ENCODE measurements around the gene POLRMT. TPM values are rescaled to one million over a fixed set of nuclear protein-coding genes. Genes with fewer than 3 reads are reported as not detected.

Gene POLRMT
- total RNA-seq, 1 donor from 2014 or later = 29.0 TPM

DNA sequence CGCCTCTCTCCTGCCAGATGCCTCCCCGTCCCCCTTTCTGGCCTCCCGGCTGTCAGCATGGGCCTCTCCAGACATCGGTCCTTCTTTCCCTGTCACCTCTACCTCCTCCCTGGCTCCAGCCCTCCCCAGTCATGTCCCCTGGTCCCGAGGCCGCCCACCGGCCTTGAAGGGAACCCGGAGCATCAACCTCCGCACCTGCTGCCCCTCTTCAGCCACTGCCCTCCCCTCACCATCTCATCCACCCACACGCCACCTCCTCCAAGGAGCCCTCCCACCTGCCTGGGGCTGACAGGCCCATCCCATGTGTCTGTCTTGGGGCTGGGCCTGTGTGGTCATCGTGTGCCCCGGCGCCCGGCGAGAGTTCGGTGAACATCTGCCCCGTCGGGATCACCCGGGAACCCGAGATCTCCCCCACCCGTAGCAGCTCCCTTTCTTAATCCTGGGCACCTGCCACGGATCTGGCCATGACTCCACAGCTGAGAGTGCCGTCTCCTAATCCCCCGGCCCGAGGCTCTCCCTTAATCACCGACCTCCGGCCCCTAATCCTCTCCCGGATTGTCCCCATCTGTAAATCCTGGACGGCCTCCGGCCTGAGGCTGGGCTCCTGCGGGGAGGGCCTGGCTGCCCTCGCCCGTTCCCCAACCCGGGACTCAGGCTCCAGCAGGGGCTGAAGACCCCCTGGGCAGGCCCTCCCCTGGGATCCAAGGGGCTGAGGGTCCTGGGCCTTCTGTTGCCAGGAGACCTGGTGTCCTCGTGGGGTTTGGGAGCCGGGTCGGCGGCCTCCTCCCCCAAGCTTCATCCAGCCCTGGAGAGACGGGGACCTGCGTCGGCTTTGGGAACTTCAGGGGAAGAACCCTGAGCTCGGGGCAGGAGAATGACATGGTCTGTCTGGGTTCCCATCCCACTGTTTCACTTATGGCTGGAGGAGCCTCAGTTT is 37.7 kb downstream of the POLRMT start:
- no peak for DNase-seq (ENCODE audit: low read depth)
- no peaks in the 10 kb centered on the region for H3K36me3 ChIP-seq (ENCODE audit: control insufficient read depth, insufficient read depth, low read length)
- no peak for TF ChIP-seq CTCF (IDR thresholded peaks at IDR 0.05; ENCODE audit: insufficient read depth, low read length, severe bottlenecking)
- peaks cover 2% of the 10 kb centered on the region for H3K27me3 ChIP-seq (ENCODE audit: control insufficient read depth, insufficient read depth, low read length)
- no peak overlapping the region for H3K4me3 ChIP-seq (ENCODE audit: low read depth, low read length)
- no peak for FAIRE-seq

- Histone ChIP-seq H3K4me3 (ENCODE audit: low read depth, low read length) (no peak overlapping the region), H3K27me3 (ENCODE audit: control insufficient read depth, insufficient read depth, low read length) (peaks cover 2% of the 10 kb centered on the region), H3K36me3 (ENCODE audit: control insufficient read depth, insufficient read depth, low read length) (no peaks in the 10 kb centered on the region)
- no peak for FAIRE-seq
- TF ChIP-seq CTCF (IDR thresholded peaks at IDR 0.05; ENCODE audit: insufficient read depth, low read length, severe bottlenecking) = no peak
- no peak for DNase-seq (ENCODE audit: low read depth)
Observed at GRCh38 chr19:594265-594870, 39.0 kb downstream of the POLRMT start.

GRCh38 chr19:593505-593904 is 39.8 kb downstream of the POLRMT start:
- TF ChIP-seq CTCF (IDR thresholded peaks at IDR 0.05; ENCODE audit: insufficient read depth, low read length, severe bottlenecking) = no peak
- no peak overlapping the region for H3K4me3 ChIP-seq (ENCODE audit: low read depth, low read length)
- H3K36me3 ChIP-seq (ENCODE audit: control insufficient read depth, insufficient read depth, low read length) = no peaks in the 10 kb centered on the region
- FAIRE-seq = no peak
- no peak for DNase-seq (ENCODE audit: low read depth)
- H3K27me3 ChIP-seq (ENCODE audit: control insufficient read depth, insufficient read depth, low read length) = peaks cover 7% of the 10 kb centered on the region

GRCh38 chr19:593055-593454 is 40.3 kb downstream of the POLRMT start:
- FAIRE-seq (no peak), DNase-seq (ENCODE audit: low read depth) (no peak)
- H3K4me3 ChIP-seq (ENCODE audit: low read depth, low read length) = no peak overlapping the region
- H3K36me3 ChIP-seq (ENCODE audit: control insufficient read depth, insufficient read depth, low read length) = no peaks in the 10 kb centered on the region
- no peak for TF ChIP-seq CTCF (IDR thresholded peaks at IDR 0.05; ENCODE audit: insufficient read depth, low read length, severe bottlenecking)
- H3K27me3 ChIP-seq (ENCODE audit: control insufficient read depth, insufficient read depth, low read length) = peaks cover 7% of the 10 kb centered on the region

DNA sequence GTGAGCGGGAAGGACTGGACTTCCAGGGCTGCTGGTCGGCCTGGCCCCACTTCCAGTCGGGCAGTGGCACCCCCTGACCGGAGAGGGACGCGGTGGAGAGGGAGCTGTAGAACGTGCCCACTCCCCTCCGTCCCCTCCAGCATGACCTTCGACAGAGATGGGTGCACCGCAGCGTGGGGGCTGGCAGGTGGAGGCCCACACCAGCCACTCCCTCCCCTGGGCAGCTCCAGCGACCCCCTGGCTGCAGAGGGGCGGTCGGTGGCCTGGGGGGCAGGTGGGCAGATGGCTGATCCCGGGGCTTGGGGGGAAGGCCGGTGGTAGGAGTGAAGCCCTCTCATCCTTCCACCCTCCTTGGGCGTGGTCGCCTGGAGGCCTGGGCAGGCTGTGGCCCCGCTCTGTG is 41.2 kb downstream of the POLRMT start:
- FAIRE-seq (no peak), DNase-seq (ENCODE audit: low read depth) (no peak)
- H3K27me3 ChIP-seq (ENCODE audit: control insufficient read depth, insufficient read depth, low read length) = peaks cover 7% of the 10 kb centered on the region
- no peaks in the 10 kb centered on the region for H3K36me3 ChIP-seq (ENCODE audit: control insufficient read depth, insufficient read depth, low read length)
- no peak for TF ChIP-seq CTCF (IDR thresholded peaks at IDR 0.05; ENCODE audit: insufficient read depth, low read length, severe bottlenecking)
- no peak overlapping the region for H3K4me3 ChIP-seq (ENCODE audit: low read depth, low read length)
